Prostate gland (tissue), 2 donors: Measurements from ENCODE around the gene DNAJC8. TPM values are rescaled to one million over a fixed set of nuclear protein-coding genes. Genes with fewer than 3 reads are reported as not detected.

Source experiments
- DNase-seq: peaks from one replicate; pipeline ENCODE4 v3.0.0-alpha.2; 2019; ENCODE audit warnings: low spot score
- H3K27ac ChIP-seq, 2 donors: fragments of 200-600 bp; sonication (generic); 2 replicates each; pipeline ENCODE4 v1.5.1; 2017 to 2019
- H3K27me3 ChIP-seq: fragments of 200-600 bp; sonication (generic); replicated peaks from 2 replicates; pipeline ENCODE4 v1.5.1; 2019; ENCODE audit not compliant: insufficient read depth
- H3K36me3 ChIP-seq, 2 donors: fragments of 200-600 bp; sonication (generic); 1 replicate in 1 of 2; 2 replicates in 1 of 2; pipeline versions ENCODE4 v1.5.1 to v1.8.1; 2017 to 2019
- H3K4me1 ChIP-seq: fragments of 200-600 bp; sonication (generic); replicated peaks from 2 replicates; pipeline ENCODE4 v1.5.1; 2019
- H3K4me3 ChIP-seq, 2 donors: fragments of 200-600 bp; sonication (generic); 2 replicates each; pipeline ENCODE4 v1.5.1; 2017 to 2019
- H3K9me3 ChIP-seq: fragments of 200-600 bp; sonication (generic); 2 replicates; pipeline ENCODE4 v1.5.1; 2017
- POLR2A ChIP-seq: fragments of 450-650 bp; IDR thresholded peaks from one replicate; pipeline ENCODE4 v1.6.1; 2016; ENCODE audit warnings: antibody characterized with exemption, mild to moderate bottlenecking
- POLR2AphosphoS5 ChIP-seq: sonication (generic); formaldehyde crosslinking; IDR thresholded peaks from one replicate; pipeline ENCODE4 v1.6.1; 2017; ENCODE audit warnings: antibody characterized with exemption
- WGBS: methylation state at CpG from one replicate; pipeline ENCODE4 v1.1.5; 2018; 5-methylcytosine and 5-hydroxymethylcytosine counted together
- intact Hi-C: fragments of 100-400 bp; cut with DNase I; formaldehyde crosslinking; loops from one replicate; pipeline ENCODE4 v1.14.2; 2022
- total RNA-seq, 2 donors: library from RNA; depleted of rRNA; stranded (reverse); fragments of >200 nt; gene quantifications; one replicate each; pipeline ENCODE4 v1.1.0, GENCODE V29; 2016
- TF ChIP-seq, protein P1 (sequence below), 4 experiments: fragments of 200-600 bp in 2 of 4; fragments of 450-650 bp in 2 of 4; sonication (generic) in 2 of 4; IDR thresholded peaks; 1 replicate in 3 of 4; 2 replicates in 1 of 4; pipeline ENCODE4 v1.5.1; 2016 to 2019; ENCODE audit warnings: antibody characterized with exemption in 4 of 4, mild to moderate bottlenecking in 2 of 4, moderate library complexity in 2 of 4

The DNAJC8 gene
- total RNA-seq, 2 donors from 2014 or later, result 43.7 to 60.3 TPM

DNA sequence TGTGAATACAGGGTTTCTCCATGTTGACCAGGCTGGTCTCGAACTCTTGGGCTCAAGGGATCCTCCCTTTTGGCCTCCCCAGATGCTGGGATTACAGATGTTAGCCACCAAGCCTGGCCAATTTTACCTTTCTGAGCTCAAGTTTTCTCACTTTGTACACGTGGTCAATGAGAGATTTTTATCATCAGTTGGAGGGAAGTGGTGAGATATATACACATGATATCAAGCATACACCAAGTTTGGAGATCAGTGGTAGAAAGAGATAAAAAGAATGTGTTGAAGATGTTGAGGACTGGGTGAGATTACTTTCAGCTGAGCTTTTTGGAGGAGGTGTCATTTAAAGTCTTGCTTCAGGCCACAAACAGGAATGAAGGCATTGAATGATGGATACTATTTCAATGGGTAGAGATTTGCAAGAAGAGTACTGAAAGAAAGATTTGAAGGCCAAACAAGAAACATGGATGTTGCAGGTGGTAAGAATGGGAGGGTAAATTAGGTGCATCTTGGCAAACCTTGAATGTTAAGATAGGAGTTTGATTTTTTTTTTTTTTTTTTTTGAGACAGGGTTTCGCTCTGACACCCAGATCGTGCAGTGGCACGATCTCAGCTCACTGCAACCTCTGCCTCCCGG lies 23.5 kb upstream of the DNAJC8 start:
- Histone ChIP-seq H3K4me1 (no peaks in the 10 kb centered on the region), H3K4me3 (no peak overlapping the region), H3K27me3 (no peaks in the 10 kb centered on the region), H3K27ac (no peak overlapping the region), H3K36me3 (no peaks in the 10 kb centered on the region), H3K9me3 (no peaks in the 10 kb centered on the region)
- intact Hi-C loops, result loop anchor here (10.0 kb wide), 1 partner anchor 348 kb away; no protein-coding TSS in a partner anchor
- no peak for DNase-seq
- WGBS, result 78% methylated on average over 6 of the region's 6 CpGs
- TF ChIP-seq, protein P1, sequence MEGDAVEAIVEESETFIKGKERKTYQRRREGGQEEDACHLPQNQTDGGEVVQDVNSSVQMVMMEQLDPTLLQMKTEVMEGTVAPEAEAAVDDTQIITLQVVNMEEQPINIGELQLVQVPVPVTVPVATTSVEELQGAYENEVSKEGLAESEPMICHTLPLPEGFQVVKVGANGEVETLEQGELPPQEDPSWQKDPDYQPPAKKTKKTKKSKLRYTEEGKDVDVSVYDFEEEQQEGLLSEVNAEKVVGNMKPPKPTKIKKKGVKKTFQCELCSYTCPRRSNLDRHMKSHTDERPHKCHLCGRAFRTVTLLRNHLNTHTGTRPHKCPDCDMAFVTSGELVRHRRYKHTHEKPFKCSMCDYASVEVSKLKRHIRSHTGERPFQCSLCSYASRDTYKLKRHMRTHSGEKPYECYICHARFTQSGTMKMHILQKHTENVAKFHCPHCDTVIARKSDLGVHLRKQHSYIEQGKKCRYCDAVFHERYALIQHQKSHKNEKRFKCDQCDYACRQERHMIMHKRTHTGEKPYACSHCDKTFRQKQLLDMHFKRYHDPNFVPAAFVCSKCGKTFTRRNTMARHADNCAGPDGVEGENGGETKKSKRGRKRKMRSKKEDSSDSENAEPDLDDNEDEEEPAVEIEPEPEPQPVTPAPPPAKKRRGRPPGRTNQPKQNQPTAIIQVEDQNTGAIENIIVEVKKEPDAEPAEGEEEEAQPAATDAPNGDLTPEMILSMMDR (IDR thresholded peaks at IDR 0.05), result no peak
- TF ChIP-seq POLR2A (no peak), POLR2AphosphoS5 (no peak)

DNA sequence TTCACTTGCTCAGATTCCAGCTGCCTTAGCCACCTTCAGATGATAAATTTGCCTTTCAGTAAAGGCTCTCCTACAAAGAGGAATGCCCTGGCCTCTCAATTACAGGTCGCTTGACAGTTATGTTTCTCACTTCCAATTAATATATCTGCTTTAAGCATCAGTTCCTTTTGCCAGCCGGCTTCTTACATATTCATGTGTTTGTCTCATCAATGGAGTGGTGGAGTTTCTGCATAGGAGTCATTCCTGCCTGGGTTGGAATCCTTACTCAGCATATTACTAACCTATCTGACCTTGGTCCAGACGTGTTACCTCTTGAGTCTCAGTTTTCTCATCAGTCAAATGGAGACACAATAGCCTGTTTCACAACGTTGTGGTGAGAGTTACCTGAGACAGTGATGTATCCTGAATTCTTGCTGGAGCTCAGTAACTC lies 17.1 kb upstream of the DNAJC8 start:
- no peaks in the 10 kb centered on the region for H3K9me3 ChIP-seq
- no peaks in the 10 kb centered on the region for H3K36me3 ChIP-seq
- DNase-seq, result no peak
- intact Hi-C loops, result loop anchor here (10.0 kb wide), 1 partner anchor 355 kb away; no protein-coding TSS in a partner anchor
- TF ChIP-seq POLR2AphosphoS5, result no peak
- no peak for TF ChIP-seq POLR2A
- TF ChIP-seq, protein P1 (IDR thresholded peaks at IDR 0.05), result no peak
- peaks cover 4% of the 10 kb centered on the region for H3K4me1 ChIP-seq
- no peak overlapping the region for H3K4me3 ChIP-seq
- no peak overlapping the region for H3K27ac ChIP-seq
- WGBS, result 67% methylated on average over 4 of the region's 4 CpGs
- H3K27me3 ChIP-seq, result no peaks in the 10 kb centered on the region

DNA sequence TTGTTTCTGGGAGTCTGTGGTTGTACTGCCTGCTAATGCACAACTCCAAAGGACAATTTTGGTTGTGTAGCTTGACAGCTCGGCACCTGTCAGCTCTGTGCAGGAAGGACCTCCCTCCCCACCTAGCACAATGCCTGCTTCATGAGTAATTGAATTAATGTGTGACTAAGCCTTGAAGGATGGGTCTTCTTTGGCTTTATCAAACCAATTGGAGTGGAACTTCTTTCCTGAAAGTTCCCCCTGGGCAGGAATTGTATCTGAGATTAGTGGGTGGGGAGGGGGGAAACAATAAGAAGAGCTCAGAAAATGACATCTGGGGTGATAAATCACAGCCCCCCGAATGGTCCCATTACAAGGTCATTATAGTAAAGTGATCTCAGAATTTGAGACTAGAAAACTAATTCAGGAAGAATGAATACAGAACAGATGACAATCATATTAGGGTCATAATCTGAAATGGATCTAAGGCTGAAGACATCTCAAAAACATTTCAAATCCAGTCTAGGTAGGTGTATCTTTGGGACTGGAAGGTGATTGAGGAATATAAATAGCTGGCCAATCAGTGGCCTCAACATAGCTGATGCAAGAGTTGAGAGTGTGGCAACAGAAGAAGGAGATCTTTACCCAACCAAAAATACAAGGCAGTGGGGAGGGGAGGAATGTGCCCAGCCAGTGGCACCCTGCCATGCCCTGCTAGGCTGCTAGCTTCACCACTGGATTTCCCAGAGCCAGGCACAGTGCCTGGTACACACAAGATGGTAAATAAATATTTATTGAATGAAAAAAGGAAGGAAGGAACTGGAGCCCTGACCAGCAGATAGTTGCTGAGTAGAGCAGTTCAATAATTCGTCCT lies 16.4 kb upstream of the DNAJC8 start:
- Histone ChIP-seq H3K9me3 (no peaks in the 10 kb centered on the region), H3K27ac (peak overlapping the region; percentile 82 to 89), H3K27me3 (no peaks in the 10 kb centered on the region), H3K4me1 (peaks cover 4% of the 10 kb centered on the region), H3K4me3 (no peak overlapping the region), H3K36me3 (no peaks in the 10 kb centered on the region)
- intact Hi-C loops, result no loop called here
- 32% methylated on average over 3 of the region's 3 CpGs for WGBS
- TF ChIP-seq POLR2A (no peak), POLR2AphosphoS5 (peak; percentile 33)
- peak; percentile 22 for DNase-seq

DNA sequence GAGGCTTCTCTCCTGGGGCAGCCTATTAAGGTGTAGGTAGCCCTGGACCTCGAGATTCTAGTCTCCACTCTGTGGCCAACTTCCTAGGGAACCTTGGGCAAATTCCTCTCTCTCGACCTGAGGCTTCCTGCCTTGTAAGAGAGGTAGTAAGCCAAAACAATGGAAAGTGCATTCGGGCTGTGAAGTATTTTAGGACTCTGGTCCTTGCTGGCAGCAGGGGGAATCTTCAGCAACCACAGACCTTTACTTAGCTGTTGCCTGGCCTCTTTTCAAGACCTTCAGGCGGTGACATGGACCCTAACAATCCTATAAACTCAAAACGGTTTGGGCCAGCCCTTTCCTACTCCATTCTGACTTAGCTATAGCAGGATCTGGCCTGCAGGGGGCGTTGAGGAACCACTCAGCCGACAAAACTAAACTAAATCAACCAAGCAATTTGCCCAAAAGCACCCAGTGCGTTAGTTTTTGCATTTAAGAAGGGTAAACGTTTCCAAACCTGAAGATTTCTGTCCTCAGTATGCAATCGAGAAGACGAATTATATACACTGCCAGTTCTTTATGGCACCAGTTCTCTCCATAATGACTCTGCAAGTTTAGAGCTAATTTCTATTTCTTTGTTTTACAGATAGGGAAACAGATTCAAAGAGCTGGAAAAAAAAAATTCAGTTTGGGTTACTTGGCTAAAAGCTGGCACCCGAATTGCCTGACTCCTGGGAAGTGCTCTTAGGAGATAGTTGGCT lies 15.6 kb upstream of the DNAJC8 start:
- Histone ChIP-seq H3K27ac (peak overlapping the region; percentile 82 to 89), H3K36me3 (no peaks in the 10 kb centered on the region), H3K4me1 (peaks cover 4% of the 10 kb centered on the region), H3K27me3 (no peaks in the 10 kb centered on the region), H3K4me3 (no peak overlapping the region), H3K9me3 (no peaks in the 10 kb centered on the region)
- DNase-seq, result peak; percentile 68
- intact Hi-C loops, result no loop called here
- TF ChIP-seq POLR2A, result no peak
- TF ChIP-seq POLR2AphosphoS5, result peak; percentile 56
- TF ChIP-seq, protein P1 (IDR thresholded peaks at IDR 0.05), result peak; percentile 76 to 87 (median 82)
- WGBS, result 8% methylated on average over 12 of the region's 12 CpGs

DNA sequence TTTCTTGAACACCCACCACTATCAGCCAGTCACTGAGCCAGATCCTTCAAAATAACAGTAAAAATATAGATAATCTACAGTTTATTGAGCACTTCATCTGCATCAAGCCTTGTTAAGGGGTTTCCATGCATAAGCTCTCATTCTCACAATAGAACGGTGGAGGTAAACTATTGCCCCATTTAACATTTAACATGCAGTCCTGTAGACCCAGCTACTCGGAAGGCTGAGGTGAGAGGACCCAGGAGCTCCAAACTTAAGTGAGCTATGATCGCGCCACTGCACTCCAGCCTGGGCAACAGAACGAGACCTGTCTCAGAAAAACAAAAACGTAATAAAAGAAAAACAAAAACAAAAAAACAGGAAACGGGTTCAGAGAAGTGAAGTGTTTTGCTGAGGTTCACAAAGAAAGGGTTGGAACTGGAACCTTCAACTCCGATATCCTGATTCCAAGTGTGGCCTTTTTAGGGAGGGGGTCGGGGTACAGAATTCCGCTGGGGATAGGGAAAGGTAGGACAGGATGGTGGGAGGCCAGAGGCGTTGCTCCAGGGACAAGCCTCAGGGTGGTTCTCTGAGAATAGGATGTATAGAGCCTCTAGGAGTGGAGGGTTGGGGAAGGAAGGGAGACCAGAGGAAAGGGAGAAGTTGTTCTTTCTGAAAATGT lies 14.9 kb upstream of the DNAJC8 start:
- Histone ChIP-seq H3K4me1 (peaks cover 4% of the 10 kb centered on the region), H3K4me3 (peak overlapping the region; percentile 47 to 61), H3K36me3 (no peaks in the 10 kb centered on the region), H3K9me3 (no peaks in the 10 kb centered on the region), H3K27ac (peak overlapping the region; percentile 82 to 89), H3K27me3 (no peaks in the 10 kb centered on the region)
- no peak for DNase-seq
- 65% methylated on average over 11 of the region's 11 CpGs for WGBS
- TF ChIP-seq, protein P1 (IDR thresholded peaks at IDR 0.05), result no peak
- TF ChIP-seq POLR2A (no peak), POLR2AphosphoS5 (no peak)
- intact Hi-C loops, result no loop called here
